Stimulated activated memory B cell treated with anti-CD40 and anti-IgM and Interleukin-4, amounts not matched to agents 10 μg/mL and 1 μg/mL and 100 μg/mL, for 72 hours (primary cell): ENCODE measurements around the gene PIK3R6.

Experiments used
- ATAC-seq: fragments of 150-1000 bp; cut with Tn5 transposase; 2 replicates; pipeline ENCODE4 v1.10.0; 2021
- H3K27ac Mint-ChIP-seq: one replicate; pipeline ENCODE4 v1.8.0; 2022; ENCODE audit warnings: mild to moderate bottlenecking, mixed read lengths
- H3K27me3 Mint-ChIP-seq: one replicate; pipeline ENCODE4 v1.8.0; 2022; ENCODE audit warnings: mixed read lengths
- H3K36me3 Mint-ChIP-seq: one replicate; pipeline ENCODE4 v1.8.0; 2022; ENCODE audit warnings: mixed read lengths
- H3K4me1 Mint-ChIP-seq: one replicate; pipeline ENCODE4 v1.8.0; 2022; ENCODE audit warnings: mixed read lengths
- H3K4me3 Mint-ChIP-seq: one replicate; pipeline ENCODE4 v1.8.0; 2022; ENCODE audit warnings: mild to moderate bottlenecking, moderate library complexity, mixed read lengths
- H3K9me3 Mint-ChIP-seq: one replicate; pipeline ENCODE4 v1.8.0; 2022; ENCODE audit warnings: mixed read lengths

Gene PIK3R6

GRCh38 chr17:8792646-8793045, 74.8 kb downstream of the PIK3R6 start:
- no peak for ATAC-seq
- Mint-ChIP-seq H3K27ac (no peak overlapping the region), H3K27me3 (peaks cover 8% of the 10 kb centered on the region), H3K4me3 (no peak overlapping the region), H3K4me1 (peaks cover 8% of the 10 kb centered on the region), H3K36me3 (no peaks in the 10 kb centered on the region), H3K9me3 (no peaks in the 10 kb centered on the region)

- Mint-ChIP-seq H3K4me1 (peaks cover 8% of the 10 kb centered on the region), H3K27ac (no peak overlapping the region), H3K9me3 (no peaks in the 10 kb centered on the region), H3K4me3 (no peak overlapping the region), H3K27me3 (peaks cover 8% of the 10 kb centered on the region), H3K36me3 (no peaks in the 10 kb centered on the region)
- no peak for ATAC-seq
Observed at GRCh38 chr17:8791910-8792270, 75.6 kb downstream of the PIK3R6 start.

- peaks cover 8% of the 10 kb centered on the region for H3K27me3 Mint-ChIP-seq
- H3K27ac Mint-ChIP-seq: no peak overlapping the region
- no peak for ATAC-seq
- H3K4me1 Mint-ChIP-seq: peaks cover 8% of the 10 kb centered on the region
- no peaks in the 10 kb centered on the region for H3K9me3 Mint-ChIP-seq
- no peaks in the 10 kb centered on the region for H3K36me3 Mint-ChIP-seq
- H3K4me3 Mint-ChIP-seq: no peak overlapping the region
Observed at GRCh38 chr17:8791248-8791909, 76.1 kb downstream of the PIK3R6 start.

GRCh38 chr17:8789743-8790142, 77.7 kb downstream of the PIK3R6 start:
- Mint-ChIP-seq H3K4me3 (no peak overlapping the region), H3K27me3 (peaks cover 8% of the 10 kb centered on the region), H3K27ac (no peak overlapping the region), H3K9me3 (no peaks in the 10 kb centered on the region), H3K4me1 (peaks cover 15% of the 10 kb centered on the region), H3K36me3 (no peaks in the 10 kb centered on the region)
- no peak for ATAC-seq

GRCh38 chr17:8788998-8789397, 78.5 kb downstream of the PIK3R6 start:
- H3K36me3 Mint-ChIP-seq: no peaks in the 10 kb centered on the region
- no peak for ATAC-seq
- H3K4me3 Mint-ChIP-seq: no peak overlapping the region
- no peak overlapping the region for H3K27ac Mint-ChIP-seq
- peaks cover 8% of the 10 kb centered on the region for H3K27me3 Mint-ChIP-seq
- H3K9me3 Mint-ChIP-seq: no peaks in the 10 kb centered on the region
- peaks cover 14% of the 10 kb centered on the region for H3K4me1 Mint-ChIP-seq

- Mint-ChIP-seq H3K36me3 (no peaks in the 10 kb centered on the region), H3K4me3 (no peak overlapping the region), H3K27me3 (peaks cover 8% of the 10 kb centered on the region), H3K4me1 (peaks cover 7% of the 10 kb centered on the region), H3K27ac (no peak overlapping the region), H3K9me3 (peaks cover 4% of the 10 kb centered on the region)
- ATAC-seq: no peak
Observed at GRCh38 chr17:8785547-8786413, 81.7 kb downstream of the PIK3R6 start.

GRCh38 chr17:8782176-8782575, 85.3 kb downstream of the PIK3R6 start:
- Mint-ChIP-seq H3K4me1 (peaks cover 7% of the 10 kb centered on the region), H3K36me3 (no peaks in the 10 kb centered on the region), H3K4me3 (no peak overlapping the region), H3K27ac (no peak overlapping the region), H3K27me3 (peaks cover 16% of the 10 kb centered on the region), H3K9me3 (peaks cover 7% of the 10 kb centered on the region)
- no peak for ATAC-seq

- no peak for ATAC-seq
- Mint-ChIP-seq H3K27ac (no peak overlapping the region), H3K4me3 (no peak overlapping the region), H3K36me3 (no peaks in the 10 kb centered on the region), H3K9me3 (peaks cover 7% of the 10 kb centered on the region), H3K27me3 (peaks cover 20% of the 10 kb centered on the region), H3K4me1 (peaks cover 7% of the 10 kb centered on the region)
Observed at GRCh38 chr17:8781776-8782175, 85.7 kb downstream of the PIK3R6 start.

GRCh38 chr17:8776881-8777280, 90.6 kb downstream of the PIK3R6 start:
- Mint-ChIP-seq H3K4me3 (no peak overlapping the region), H3K27me3 (peaks cover 50% of the 10 kb centered on the region), H3K27ac (no peak overlapping the region), H3K36me3 (no peaks in the 10 kb centered on the region), H3K4me1 (no peaks in the 10 kb centered on the region), H3K9me3 (peaks cover 14% of the 10 kb centered on the region)
- no peak for ATAC-seq

- Mint-ChIP-seq H3K9me3 (peaks cover 14% of the 10 kb centered on the region), H3K4me1 (no peaks in the 10 kb centered on the region), H3K27ac (no peak overlapping the region), H3K4me3 (no peak overlapping the region), H3K36me3 (no peaks in the 10 kb centered on the region), H3K27me3 (peaks cover 50% of the 10 kb centered on the region)
- ATAC-seq: no peak
Observed at GRCh38 chr17:8776248-8776647, 91.2 kb downstream of the PIK3R6 start.

GRCh38 chr17:8766731-8767130, 100.7 kb downstream of the PIK3R6 start:
- H3K36me3 Mint-ChIP-seq: no peaks in the 10 kb centered on the region
- peaks cover 7% of the 10 kb centered on the region for H3K27me3 Mint-ChIP-seq
- ATAC-seq: no peak
- no peak overlapping the region for H3K27ac Mint-ChIP-seq
- no peaks in the 10 kb centered on the region for H3K9me3 Mint-ChIP-seq
- no peaks in the 10 kb centered on the region for H3K4me1 Mint-ChIP-seq
- H3K4me3 Mint-ChIP-seq: no peak overlapping the region

- H3K9me3 Mint-ChIP-seq: no peaks in the 10 kb centered on the region
- H3K4me1 Mint-ChIP-seq: no peaks in the 10 kb centered on the region
- ATAC-seq: no peak
Observed at GRCh38 chr17:8762012-8762411, 105.5 kb downstream of the PIK3R6 start.

GRCh38 chr17:8758137-8758596, 109.3 kb downstream of the PIK3R6 start, which contains the start of gene SPDYE4:
Gene SPDYE4 (minus strand): TSS chr17:8758546. CDS start chr17:8758382, 164 bp downstream.
- no peak for ATAC-seq
- H3K4me1 Mint-ChIP-seq: no peaks in the 10 kb centered on the region
- H3K27ac Mint-ChIP-seq: no peak within 1 kb of the TSS
- H3K4me3 Mint-ChIP-seq: no peak within 1 kb of the TSS
- H3K27me3 Mint-ChIP-seq: peaks cover 46% of the 10 kb centered on the region
- H3K9me3 Mint-ChIP-seq: no peaks in the 10 kb centered on the region
- no peaks in the 10 kb centered on the region for H3K36me3 Mint-ChIP-seq

More at GRCh38 chr17:8762012-8762411, 105.5 kb downstream of the PIK3R6 start:
- Mint-ChIP-seq H3K27ac (no peak overlapping the region), H3K4me3 (no peak overlapping the region), H3K27me3 (peaks cover 17% of the 10 kb centered on the region), H3K36me3 (no peaks in the 10 kb centered on the region)

- Mint-ChIP-seq H3K27ac (no peak overlapping the region), H3K4me3 (no peak overlapping the region), H3K27me3 (peaks cover 46% of the 10 kb centered on the region), H3K36me3 (no peaks in the 10 kb centered on the region), H3K9me3 (no peaks in the 10 kb centered on the region), H3K4me1 (no peaks in the 10 kb centered on the region)
- ATAC-seq: no peak
Observed at GRCh38 chr17:8757189-8757588, 110.3 kb downstream of the PIK3R6 start.

- no peak for ATAC-seq
- H3K27me3 Mint-ChIP-seq: peaks cover 46% of the 10 kb centered on the region
- no peak overlapping the region for H3K4me3 Mint-ChIP-seq
Observed at GRCh38 chr17:8755590-8756255, 111.8 kb downstream of the PIK3R6 start.

More at GRCh38 chr17:8755590-8756255, 111.8 kb downstream of the PIK3R6 start:
- Mint-ChIP-seq H3K4me1 (no peaks in the 10 kb centered on the region), H3K27ac (no peak overlapping the region), H3K9me3 (no peaks in the 10 kb centered on the region), H3K36me3 (no peaks in the 10 kb centered on the region)
